Left ventricle myocardium inferior (tissue), 1 donor: ENCODE data around the gene TNPO1. TPM values are rescaled to one million over a fixed set of nuclear protein-coding genes. Genes with fewer than 3 reads are reported as not detected.

Experiments used
- DNase-seq: peaks from one replicate; pipeline ENCODE4 v3.0.0-alpha.2; 2020
- H3K27ac ChIP-seq: fragments of 200-600 bp; replicated peaks from 2 replicates; pipeline ENCODE4 v1.8.0; 2021
- H3K27me3 ChIP-seq: fragments of 200-600 bp; 2 replicates; pipeline ENCODE4 v1.8.0; 2021; ENCODE audit warnings: low read depth
- H3K36me3 ChIP-seq: fragments of 200-600 bp; 2 replicates; pipeline ENCODE4 v1.8.0; 2021
- H3K4me1 ChIP-seq: fragments of 200-600 bp; 2 replicates; pipeline ENCODE4 v1.8.0; 2021
- H3K4me3 ChIP-seq: fragments of 200-600 bp; 2 replicates; pipeline ENCODE4 v1.8.0; 2021; ENCODE audit warnings: mild to moderate bottlenecking, moderate library complexity
- H3K9me3 ChIP-seq: fragments of 200-600 bp; replicated peaks from 2 replicates; pipeline ENCODE4 v1.8.0; 2021
- CTCF ChIP-seq: fragments of 200-600 bp; IDR thresholded peaks from 2 replicates; pipeline ENCODE4 v1.8.0; 2021; ENCODE audit warnings: antibody characterized with exemption, mild to moderate bottlenecking, borderline replicate concordance
- intact Hi-C: fragments of 100-400 bp; cut with micrococcal nuclease; formaldehyde crosslinking; loops from one replicate; pipeline ENCODE4 v1.11.0; 2022
- total RNA-seq: library from RNA; stranded (reverse); fragmentation: NEBNext Ultra II Directional; extraction: Animal tissue kit (Norgen Biotek cat#: 25700); gene quantifications from one replicate; pipeline ENCODE4 v1.2.1, GENCODE V29; 2021
- donor health status: DM: no; HTN: yes; CAD: no; lungs with severe emphysema.

TNPO1 gene
- total RNA-seq, 1 donor from 2014 or later, result 69.8 TPM

- Histone ChIP-seq H3K36me3 (no peaks in the 10 kb centered on the region), H3K27me3 (no peaks in the 10 kb centered on the region), H3K4me3 (no peak overlapping the region), H3K4me1 (peaks cover 32% of the 10 kb centered on the region), H3K27ac (no peak overlapping the region), H3K9me3 (no peaks in the 10 kb centered on the region)
- intact Hi-C loops, result no loop called here
- DNase-seq, result no peak
- TF ChIP-seq CTCF, result no peak
Measured at GRCh38 chr5:72831685-72832084, 15.2 kb downstream of the TNPO1 start.

GRCh38 chr5:72834924-72835323 lies 18.5 kb downstream of the TNPO1 start:
- TF ChIP-seq CTCF, result no peak
- H3K4me1 ChIP-seq, result peaks cover 51% of the 10 kb centered on the region
- H3K4me3 ChIP-seq, result no peak overlapping the region
- no peaks in the 10 kb centered on the region for H3K9me3 ChIP-seq
- H3K27ac ChIP-seq, result no peak overlapping the region
- intact Hi-C loops, result no loop called here
- H3K27me3 ChIP-seq, result no peaks in the 10 kb centered on the region
- no peak for DNase-seq
- no peaks in the 10 kb centered on the region for H3K36me3 ChIP-seq

- Histone ChIP-seq H3K4me3 (no peak overlapping the region), H3K27me3 (no peaks in the 10 kb centered on the region), H3K9me3 (no peaks in the 10 kb centered on the region), H3K27ac (no peak overlapping the region), H3K36me3 (no peaks in the 10 kb centered on the region), H3K4me1 (peaks cover 51% of the 10 kb centered on the region)
- intact Hi-C loops, result no loop called here
- DNase-seq, result no peak
- no peak for TF ChIP-seq CTCF
Measured at GRCh38 chr5:72835633-72836032, 19.2 kb downstream of the TNPO1 start.

GRCh38 chr5:72836810-72837209 lies 20.3 kb downstream of the TNPO1 start:
- Histone ChIP-seq H3K36me3 (no peaks in the 10 kb centered on the region), H3K4me3 (no peak overlapping the region), H3K27ac (no peak overlapping the region), H3K9me3 (no peaks in the 10 kb centered on the region), H3K4me1 (peaks cover 53% of the 10 kb centered on the region), H3K27me3 (no peaks in the 10 kb centered on the region)
- no peak for DNase-seq
- TF ChIP-seq CTCF, result no peak
- intact Hi-C loops, result no loop called here

GRCh38 chr5:72837524-72838096 lies 21.1 kb downstream of the TNPO1 start:
- DNase-seq, result no peak
- intact Hi-C loops, result no loop called here
- peaks cover 57% of the 10 kb centered on the region for H3K4me1 ChIP-seq
- no peaks in the 10 kb centered on the region for H3K36me3 ChIP-seq
- no peaks in the 10 kb centered on the region for H3K27me3 ChIP-seq
- H3K27ac ChIP-seq, result no peak overlapping the region
- no peaks in the 10 kb centered on the region for H3K9me3 ChIP-seq
- no peak overlapping the region for H3K4me3 ChIP-seq
- no peak for TF ChIP-seq CTCF
